ENCODE results near the gene EXT2. TPM values are rescaled to one million over a fixed set of nuclear protein-coding genes. Genes with fewer than 3 reads are reported as not detected.

Gene EXT2
- polyA plus RNA-seq, 4 donors, result 63.3 to 75.0 (median 71.3) TPM

- DNase-seq (ENCODE audit: low read depth in 4 of 4, low spot score in 2 of 4), result no peak
Observed at GRCh38 chr11:44083906-44084305, 11.6 kb upstream of the EXT2 start.

DNA sequence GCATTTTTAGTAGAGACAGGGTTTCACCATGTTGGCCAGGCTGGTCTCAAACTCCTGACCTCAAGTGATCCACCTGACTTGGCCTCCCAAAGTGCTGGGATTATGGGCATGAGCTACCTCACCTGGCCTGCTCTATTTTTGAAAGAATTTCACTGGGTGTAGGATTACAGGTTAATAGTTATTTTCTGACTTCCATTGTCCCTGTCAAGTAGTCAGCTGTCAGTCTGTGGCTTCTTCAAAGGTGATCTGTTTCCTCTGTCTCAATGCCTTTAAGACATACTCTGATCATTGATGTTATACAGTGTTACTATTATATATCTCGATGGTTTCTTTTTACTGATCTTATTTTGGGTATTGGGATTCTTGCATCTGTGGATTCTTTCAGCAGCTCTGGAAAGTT, 10.1 kb upstream of the EXT2 start:
- no peak for DNase-seq (ENCODE audit: low read depth in 4 of 4, low spot score in 2 of 4)

DNA sequence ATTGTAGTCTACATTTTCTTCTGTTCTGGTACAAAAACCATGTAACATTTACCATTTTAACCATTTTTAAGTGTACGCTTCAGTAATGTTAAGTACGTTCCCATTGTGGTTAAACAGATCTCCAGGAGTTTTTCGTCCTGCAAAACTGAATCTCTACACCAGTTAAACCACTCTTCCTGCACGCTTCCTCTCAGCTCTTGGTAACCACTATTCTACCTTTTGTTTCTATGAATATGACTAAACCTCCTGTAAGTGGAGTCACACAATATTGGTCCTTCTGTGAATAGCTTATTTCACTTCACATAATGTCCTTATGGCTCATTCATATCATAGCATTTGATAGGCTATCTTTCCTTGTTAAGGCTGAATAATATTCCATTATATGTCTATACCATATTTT, 7.1 kb upstream of the EXT2 start:
- DNase-seq (ENCODE audit: low read depth in 4 of 4, low spot score in 2 of 4), result no peak

DNA sequence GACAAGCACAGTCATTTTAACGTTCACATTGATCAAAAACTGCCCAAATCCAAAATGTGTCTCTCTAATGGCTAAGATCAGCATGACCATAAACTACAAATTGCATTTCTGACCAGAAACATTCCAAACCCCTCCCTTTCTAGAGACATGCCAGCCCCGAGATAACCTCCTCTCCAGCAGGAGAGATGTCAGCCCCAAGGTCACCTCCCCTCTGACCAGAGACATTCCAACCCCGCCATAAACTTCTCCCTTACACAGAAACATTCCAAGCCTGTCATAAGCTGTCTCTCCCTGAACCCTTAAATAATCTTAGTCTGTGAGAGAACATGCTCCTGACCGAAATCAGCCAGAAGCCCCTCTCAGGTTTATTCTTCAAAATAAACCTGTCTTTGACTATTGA, 6.6 kb upstream of the EXT2 start:
- no peak for DNase-seq (ENCODE audit: low read depth in 4 of 4, low spot score in 2 of 4)

- no peak for DNase-seq (ENCODE audit: low read depth in 4 of 4, low spot score in 2 of 4)
Observed at GRCh38 chr11:44090539-44090938, 4.9 kb upstream of the EXT2 start.

DNA sequence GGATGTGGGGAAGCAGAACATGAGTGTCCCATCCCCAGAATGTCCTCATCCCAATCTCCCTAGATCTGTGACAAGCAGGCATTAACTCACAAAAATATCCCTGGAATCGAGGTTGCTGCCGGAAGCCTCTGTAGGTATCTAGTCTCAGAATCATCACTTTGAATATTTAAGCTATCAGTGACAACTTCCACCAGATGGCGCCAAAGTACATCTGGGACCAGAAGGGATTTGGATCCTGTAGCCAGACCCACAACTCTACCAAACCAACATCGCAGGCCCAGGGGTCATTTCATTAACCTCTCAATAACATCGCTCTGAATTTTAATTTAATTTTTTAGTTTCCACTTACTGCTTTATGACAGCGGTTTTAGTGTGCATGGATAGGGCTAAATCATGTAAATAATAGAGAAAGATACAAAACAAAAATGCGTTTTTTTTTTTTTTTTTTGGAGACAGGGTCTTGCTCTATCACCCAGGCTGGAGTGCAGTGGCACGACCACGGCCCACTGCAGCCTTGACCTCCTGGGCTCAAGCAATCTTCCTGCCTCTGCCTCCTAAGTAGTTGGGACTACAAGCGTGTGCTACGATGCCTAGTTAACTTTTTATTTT, 1.1 kb upstream of the EXT2 start:
- peak in 2 of 4 donors; percentile 59 to 73 for DNase-seq (ENCODE audit: low read depth in 4 of 4, low spot score in 2 of 4)

DNA sequence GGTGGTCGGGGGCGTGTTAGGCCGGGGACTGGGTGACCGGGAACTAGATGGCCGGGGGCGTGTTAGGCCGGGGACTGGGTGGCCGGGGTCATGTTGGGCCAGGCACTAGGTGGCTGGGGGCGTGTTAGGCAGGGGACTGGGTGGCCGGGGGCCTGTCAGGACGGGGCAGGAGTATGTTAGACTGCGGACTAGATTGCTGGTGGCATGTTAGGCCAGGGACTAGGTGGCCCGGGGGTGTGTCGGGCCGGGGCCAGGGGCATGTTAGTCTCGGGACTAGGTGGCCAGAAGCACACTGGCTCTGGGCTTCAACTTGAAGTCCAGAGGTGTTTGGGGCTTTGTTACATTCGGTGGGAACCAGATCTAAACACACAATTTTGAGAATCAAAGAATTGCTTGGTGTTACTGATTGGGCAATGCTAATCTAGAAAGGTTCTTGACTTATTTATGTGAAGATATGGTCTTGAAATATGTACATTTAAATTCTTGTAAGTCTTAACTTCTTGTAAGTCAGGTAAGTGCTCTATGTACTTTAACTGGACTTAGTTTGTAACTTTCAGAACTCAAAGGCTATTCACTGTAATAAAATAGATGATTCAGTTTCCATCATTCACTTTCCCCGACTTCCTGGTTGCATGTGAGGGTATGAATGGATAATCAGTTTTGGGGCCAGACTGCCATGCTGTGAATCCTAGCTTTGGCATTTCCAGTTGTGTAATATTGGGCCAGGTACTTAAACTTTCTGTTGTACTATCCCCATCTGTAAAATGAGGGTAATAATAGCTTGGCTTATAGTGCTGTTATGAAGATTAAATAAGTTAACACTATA, 1.1 kb downstream of the EXT2 start:
- no peak for DNase-seq (ENCODE audit: low read depth in 4 of 4, low spot score in 2 of 4)

DNA sequence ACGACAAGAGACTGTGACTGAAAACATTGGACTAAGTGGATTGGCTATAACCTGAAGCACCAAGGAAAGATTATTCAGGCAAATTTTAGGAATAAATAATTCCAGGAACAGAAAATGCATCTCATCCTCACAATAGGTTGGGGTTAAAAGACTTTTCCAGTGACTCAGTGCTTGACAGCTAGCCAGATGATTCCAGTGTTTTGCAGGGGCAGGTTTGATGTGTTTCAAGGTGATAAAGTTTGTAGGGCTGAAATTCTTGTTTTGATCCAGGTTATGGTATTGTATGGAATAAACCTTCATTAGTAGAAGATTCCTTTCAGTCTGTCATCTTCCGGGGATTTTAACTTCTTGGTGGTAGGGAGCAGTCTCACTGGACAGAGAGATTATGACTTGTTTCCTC, 2.3 kb downstream of the EXT2 start:
- no peak for DNase-seq (ENCODE audit: low read depth in 4 of 4, low spot score in 2 of 4)

GRCh38 chr11:44101098-44101497, 5.6 kb downstream of the EXT2 start:
- no peak for DNase-seq (ENCODE audit: low read depth in 4 of 4, low spot score in 2 of 4)

- DNase-seq (ENCODE audit: low read depth in 4 of 4, low spot score in 2 of 4), result no peak
Observed at GRCh38 chr11:44104481-44105294, 9.2 kb downstream of the EXT2 start.

- DNase-seq (ENCODE audit: low read depth in 4 of 4, low spot score in 2 of 4), result no peak
Observed at GRCh38 chr11:44108260-44108659, 12.8 kb downstream of the EXT2 start.

GRCh38 chr11:44110231-44110679, 14.8 kb downstream of the EXT2 start:
- DNase-seq (ENCODE audit: low read depth in 4 of 4, low spot score in 2 of 4), result peak in 1 of 4 donors; percentile 31

- DNase-seq (ENCODE audit: low read depth in 4 of 4, low spot score in 2 of 4), result no peak
Observed at GRCh38 chr11:44112091-44112821, 16.8 kb downstream of the EXT2 start.

DNA sequence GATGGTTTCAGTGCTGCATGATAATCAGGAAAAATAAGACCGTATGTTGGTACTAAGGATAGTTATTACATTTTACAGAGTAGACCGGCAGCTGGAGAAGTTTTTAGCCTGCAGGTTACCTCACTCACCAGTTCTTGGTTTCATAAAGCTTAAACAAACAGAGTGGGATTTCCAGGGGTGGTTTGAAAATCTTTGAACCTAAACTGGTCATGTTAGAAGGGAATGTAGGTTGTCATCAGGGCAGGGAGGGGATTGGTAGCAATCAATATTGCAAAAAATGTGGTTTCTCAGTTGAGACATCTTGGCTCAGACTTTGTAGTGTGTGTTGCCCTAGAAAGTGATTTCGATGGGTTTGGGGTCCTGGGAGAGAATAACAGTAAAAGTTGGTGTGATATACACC, 17.5 kb downstream of the EXT2 start:
- DNase-seq (ENCODE audit: low read depth in 4 of 4, low spot score in 2 of 4), result no peak

DNA sequence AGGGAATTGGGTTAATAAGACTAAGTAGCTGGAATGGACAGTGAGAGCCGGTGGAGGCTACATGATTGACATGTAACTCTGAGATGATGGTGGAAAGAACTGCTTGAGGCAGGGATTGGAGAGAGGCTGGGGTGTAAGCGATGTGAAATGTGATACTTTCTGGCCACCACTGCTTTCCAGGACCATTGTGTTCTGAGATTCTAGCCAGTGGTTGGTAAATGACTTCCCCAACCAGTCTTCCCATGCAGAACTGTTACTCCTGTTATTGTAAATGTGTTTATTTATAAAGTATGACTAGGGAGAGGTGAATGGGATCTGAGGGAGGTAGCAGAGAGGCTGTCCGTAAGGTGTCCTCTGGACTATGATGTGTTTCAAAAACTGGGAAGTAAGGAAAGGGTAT, 18.1 kb downstream of the EXT2 start:
- no peak for DNase-seq (ENCODE audit: low read depth in 4 of 4, low spot score in 2 of 4)

- DNase-seq (ENCODE audit: low read depth in 4 of 4, low spot score in 2 of 4), result no peak
Observed at GRCh38 chr11:44116234-44116830, 20.9 kb downstream of the EXT2 start.

DNA sequence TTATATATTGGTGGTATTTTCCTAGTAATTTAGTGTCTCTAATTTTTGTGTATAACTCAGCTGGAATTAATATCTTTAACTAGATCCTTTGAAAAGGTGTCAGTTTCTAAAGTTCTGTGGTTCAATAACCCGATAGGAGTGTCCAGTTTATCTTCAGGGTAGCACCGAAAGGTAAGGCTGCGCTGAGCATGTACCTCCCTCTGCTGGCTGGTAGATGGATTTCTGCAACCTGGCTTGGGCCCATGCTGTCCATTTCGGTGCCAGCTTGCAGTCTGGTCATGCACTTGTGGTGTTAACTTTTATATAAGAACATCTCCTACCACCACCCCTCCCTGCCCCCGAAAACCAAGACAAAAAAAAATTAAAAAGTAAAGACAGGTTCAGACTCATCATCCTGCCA, 24.7 kb downstream of the EXT2 start:
- DNase-seq (ENCODE audit: low read depth in 4 of 4, low spot score in 2 of 4), result no peak

GRCh38 chr11:44125598-44125997, 30.1 kb downstream of the EXT2 start:
- DNase-seq (ENCODE audit: low read depth in 4 of 4, low spot score in 2 of 4), result no peak

DNA sequence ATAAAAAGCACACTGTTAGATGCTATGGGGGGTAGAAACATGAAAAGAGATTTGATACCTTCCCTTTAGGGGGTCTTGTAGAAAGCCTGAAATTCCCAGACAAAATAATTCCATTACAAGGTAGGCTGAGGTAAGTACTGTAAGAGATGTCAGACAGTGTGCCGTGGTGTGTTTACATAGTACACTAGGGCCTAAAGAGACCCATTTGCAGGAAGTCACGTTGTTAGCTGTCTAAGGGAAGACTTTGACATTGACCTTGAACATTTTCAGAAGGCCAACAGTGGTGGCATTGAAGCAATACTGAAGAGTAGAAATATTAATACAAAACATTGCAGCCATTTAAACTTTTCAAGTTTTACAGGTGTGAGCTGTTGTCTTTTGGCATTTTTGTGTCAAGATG, 30.8 kb downstream of the EXT2 start:
- DNase-seq (ENCODE audit: low read depth in 4 of 4, low spot score in 2 of 4), result no peak

DNA sequence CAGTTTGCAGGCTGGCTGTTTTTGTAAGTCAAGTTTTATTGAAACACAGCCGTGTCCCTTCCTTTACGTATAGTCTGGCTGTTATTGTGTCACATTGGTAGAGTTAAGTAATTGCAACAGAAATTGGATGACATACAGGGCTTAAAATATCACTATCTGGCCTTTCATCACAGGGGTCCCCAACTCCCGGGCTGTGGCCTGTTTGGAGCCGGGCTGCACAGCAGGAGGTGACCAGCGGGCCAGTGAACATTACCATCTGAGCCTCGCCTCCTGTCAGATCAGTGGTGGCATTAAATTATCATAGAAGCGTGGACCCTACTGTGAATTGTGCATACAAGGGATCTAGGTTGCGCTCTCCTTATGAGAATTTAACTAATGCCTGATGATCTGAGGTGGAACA, 31.7 kb downstream of the EXT2 start:
- no peak for DNase-seq (ENCODE audit: low read depth in 4 of 4, low spot score in 2 of 4)

Data from left renal cortex interstitium (tissue), 4 donors.